Stimulated activated CD8-positive, alpha-beta memory T cell treated with anti-CD3 and anti-CD28 coated beads, Interleukin-7, amount 100 ng/mL, for 1 hour (primary cell): ENCODE results near the gene ZNF12.

Experiments
- DNase-seq, 2 donors: peaks; one replicate each; pipeline ENCODE4 v3.0.0-alpha.2; 2020; ENCODE audit warnings: low read depth in 2 of 2

The ZNF12 gene

DNA sequence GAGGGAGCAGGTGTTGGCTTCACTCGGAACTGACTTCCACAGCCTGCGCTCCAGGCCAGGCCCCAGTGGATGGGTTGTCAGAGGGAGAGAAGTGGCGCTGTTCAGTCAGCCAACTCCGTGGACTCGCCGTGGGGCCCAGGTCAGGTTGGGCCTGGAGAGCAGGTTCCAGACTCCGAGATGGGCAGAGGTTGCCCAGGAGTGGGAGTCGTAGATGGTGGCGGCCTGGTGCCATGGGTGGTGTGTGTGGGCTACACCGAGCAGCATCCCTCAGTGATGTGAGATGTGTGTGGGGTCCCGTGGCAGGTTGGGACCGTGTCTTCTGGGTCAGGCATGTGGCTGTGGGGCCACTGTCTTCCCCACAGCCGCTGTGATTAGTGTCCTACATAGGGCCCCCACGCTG, 59.2 kb downstream of the ZNF12 start:
- DNase-seq, result no peak

DNA sequence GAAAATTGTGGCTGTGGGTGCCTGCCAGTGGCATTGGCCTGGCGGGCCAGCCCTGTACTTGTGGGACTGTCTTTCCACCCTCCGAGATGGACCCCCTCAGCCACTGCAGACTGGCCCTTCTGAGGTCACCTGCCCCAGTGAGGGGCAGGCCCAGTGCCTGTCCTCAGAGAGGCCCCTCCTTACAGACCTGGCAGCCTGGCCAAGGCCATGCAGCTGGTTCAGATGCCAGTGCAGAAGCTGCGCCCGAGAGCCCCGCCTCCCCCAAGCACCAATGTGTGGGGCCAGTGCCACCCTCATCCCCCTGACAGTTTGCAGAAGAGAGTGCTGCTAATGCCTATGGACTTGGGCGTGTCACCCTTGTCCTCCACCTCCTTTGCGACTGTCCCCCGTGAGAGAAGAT, 59.7 kb downstream of the ZNF12 start:
- DNase-seq, result no peak

DNA sequence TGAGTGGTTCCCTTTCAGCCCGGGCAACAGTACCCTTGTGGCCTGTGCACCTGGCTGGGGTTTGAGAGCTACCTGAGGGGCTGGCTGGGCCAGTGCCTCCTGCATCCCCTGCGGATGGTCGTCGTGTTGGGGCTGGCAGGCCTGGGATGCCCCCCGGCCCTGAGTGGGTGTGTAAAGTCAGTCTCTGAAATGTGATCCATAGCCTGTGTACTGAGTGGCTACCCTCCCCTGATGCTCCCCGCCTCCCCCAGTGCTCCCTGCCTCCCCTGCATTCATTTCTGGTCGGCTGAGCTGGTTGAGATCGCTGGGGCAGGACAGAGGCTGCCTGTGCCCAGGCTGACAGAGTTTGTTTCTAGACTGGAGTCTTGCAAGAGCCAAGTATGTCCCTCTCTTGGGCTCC, 60.3 kb downstream of the ZNF12 start:
- no peak for DNase-seq

DNA sequence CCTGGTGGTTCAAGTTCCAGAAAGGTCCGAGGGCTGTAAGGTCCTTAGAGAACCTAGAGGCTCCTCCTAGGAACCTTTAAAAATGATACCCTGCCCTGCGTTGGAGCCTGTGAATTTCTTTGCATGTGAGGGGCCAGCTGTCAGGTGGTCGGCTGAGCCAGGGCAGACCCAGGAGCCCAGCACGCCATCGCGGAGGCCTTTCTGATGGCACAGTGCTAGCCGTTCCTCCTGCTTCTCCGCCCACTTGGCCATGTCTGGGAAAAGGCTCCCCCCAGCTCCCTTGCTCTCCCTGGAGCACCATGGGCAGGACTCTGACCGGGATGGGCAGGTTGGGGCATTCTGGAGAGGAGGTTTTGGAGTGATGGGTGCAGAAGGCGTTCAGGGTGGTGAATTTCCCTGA, 62.0 kb downstream of the ZNF12 start:
- no peak for DNase-seq

GRCh38 chr7:6643915-6644625, 62.7 kb downstream of the ZNF12 start:
- no peak for DNase-seq

DNA sequence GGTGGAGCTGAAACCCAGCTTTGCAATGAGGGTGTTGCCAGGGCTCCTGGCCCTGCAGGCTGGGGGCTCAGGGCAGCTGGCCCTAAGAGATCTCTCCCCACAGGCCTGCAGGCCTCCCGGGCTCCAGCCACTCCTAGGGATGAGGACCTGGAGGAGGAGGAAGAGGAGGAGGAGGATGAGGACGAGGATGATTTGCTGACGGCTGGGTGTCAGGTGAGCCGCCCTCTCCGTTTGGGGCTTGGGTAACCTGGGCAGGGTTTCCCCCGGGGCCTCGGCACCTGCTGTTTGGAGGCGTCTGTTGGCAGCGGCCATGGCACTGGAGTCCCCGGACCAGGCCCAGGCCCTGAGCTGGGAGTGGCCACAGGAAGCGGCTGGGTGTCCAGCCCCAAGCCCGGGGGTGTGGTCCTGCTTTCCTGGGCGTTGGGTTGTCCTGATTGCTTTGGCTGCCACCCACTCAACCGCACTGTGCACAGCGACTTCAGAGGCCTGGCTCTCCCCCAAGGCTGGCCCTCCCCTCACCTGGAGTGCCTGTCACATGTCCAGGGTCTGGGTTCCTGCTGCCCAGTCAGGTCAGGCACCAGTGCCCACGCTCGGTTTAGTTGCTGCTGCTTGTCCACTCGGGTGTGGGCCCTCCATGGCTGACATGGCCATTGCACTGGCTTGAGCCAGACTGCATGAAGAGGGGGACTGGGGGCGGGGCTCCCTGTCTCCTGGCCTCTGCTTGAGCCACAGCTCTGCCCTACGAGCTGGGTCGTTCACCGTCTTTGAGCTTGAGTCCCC, 63.7 kb downstream of the ZNF12 start:
- DNase-seq, result no peak

DNA sequence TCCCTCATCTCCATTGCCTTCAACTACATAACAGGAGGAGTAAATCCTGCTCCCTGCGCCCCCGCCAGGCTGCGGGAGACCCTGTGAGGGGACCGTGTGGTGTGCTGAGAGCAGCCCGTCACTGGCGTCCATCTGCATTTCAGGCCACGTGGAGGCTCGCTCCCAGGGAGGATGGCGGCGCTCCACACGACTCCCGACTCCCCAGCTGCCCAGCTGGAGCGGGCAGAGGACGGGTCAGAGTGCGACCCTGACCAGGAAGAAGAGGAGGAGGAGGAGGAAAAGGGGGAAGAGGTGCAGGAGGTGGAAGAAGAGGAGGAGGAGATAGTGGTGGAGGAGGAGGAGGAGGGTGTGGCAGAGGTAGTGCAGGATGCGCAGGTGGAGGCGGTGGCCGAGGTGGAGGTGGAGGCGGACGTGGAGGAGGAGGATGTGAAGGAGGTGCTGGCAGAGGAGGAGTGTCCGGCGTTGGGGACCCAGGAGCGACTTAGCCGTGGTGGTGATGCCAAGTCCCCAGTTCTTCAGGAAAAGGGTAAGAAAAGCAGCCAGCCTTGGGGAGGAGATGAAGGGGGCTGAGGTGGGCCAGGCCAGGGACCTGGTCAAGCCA, 64.4 kb downstream of the ZNF12 start:
- DNase-seq, result no peak

- DNase-seq, result no peak
These were observed 65.3 kb downstream of the ZNF12 start for GRCh38 chr7:6641305-6642035.

DNA sequence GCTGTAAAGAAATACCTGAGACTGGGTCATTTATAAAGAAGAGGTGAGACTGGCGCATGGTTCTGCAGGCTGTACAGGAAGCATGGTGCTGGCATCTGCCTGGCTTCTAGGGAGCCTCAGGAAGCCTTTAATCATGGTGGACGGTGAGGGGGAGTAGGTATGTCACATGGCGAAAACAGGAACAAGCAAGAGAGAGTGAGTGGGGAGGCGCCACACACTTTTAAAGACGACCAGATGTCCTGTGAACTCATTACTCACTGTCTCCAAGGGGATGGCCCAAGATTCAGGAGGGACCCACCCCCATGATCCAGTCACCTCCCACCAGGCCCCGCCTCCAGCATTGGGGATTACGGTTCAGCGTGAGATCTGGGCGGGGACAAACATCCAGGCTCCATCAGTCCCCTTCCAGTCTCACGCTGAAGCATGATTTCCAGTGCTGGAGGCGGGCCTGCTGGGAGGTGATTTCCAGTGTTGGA, 66.5 kb downstream of the ZNF12 start:
- DNase-seq, result no peak

DNA sequence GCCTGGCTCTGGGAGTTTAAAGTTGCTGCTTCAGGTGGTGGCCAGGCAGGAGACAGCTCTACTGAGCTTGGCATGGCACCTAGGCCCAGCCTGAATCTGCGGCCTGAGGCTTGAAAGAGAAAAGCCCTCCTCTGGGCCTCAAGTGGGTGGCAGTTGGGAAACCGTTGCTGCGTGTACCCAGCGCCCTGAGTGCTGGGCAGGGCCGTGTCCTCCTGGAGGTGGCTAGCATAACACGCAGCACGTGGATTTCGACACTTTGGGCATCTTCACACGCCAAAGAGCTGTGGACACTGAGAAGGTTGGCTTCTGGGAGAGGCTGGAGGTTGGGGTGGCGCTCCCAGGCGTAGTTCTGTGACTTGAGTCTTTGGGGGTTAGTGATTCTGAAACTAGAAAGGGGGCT, 67.1 kb downstream of the ZNF12 start:
- DNase-seq, result no peak

GRCh38 chr7:6639032-6639431, 67.7 kb downstream of the ZNF12 start:
- DNase-seq, result no peak
